SK-N-SH (cell line): ENCODE data around the gene TUBGCP6.

Experiments used
- CTCF ChIP-seq: fragments of 200-600 bp; sonication (generic); IDR thresholded peaks from 2 replicates; pipeline ENCODE4 v1.6.1; 2017; ENCODE audit warnings: antibody characterized with exemption, mild to moderate bottlenecking, moderate library complexity
- EP300 ChIP-seq, 2 experiments: IDR thresholded peaks; 2 replicates each; pipeline versions ENCODE4 v1.4.0 to v1.6.1; 2012; ENCODE audit warnings: borderline replicate concordance in 1 of 2, low read depth in 1 of 2, low read length in 1 of 2
- JUND ChIP-seq: IDR thresholded peaks from 2 replicates; pipeline ENCODE4 v1.4.0; 2012
- POLR2AphosphoS5 ChIP-seq: IDR thresholded peaks from 2 replicates; pipeline ENCODE4 v1.6.1; 2012; ENCODE audit warnings: low read depth, low read length
- RAD21 ChIP-seq: IDR thresholded peaks from 2 replicates; pipeline ENCODE4 v1.6.1; 2012; ENCODE audit warnings: mild to moderate bottlenecking, low read length
- TAF1 ChIP-seq: IDR thresholded peaks from 2 replicates; pipeline ENCODE4 v1.6.1; 2012; ENCODE audit warnings: low read depth, mild to moderate bottlenecking, low read length, moderate library complexity, borderline replicate concordance
- USF2 ChIP-seq: fragments of 150-350 bp; IDR thresholded peaks from 2 replicates; pipeline ENCODE4 v1.6.1; 2017; ENCODE audit warnings: antibody characterized with exemption, low read length, low read depth, borderline replicate concordance

- TF ChIP-seq JUND (no peak), EP300 (IDR thresholded peaks at IDR 0.05; ENCODE audit: borderline replicate concordance in 1 of 2, low read depth in 1 of 2, low read length in 1 of 2) (no peak), CTCF (no peak), USF2 (no peak), RAD21 (no peak), POLR2AphosphoS5 (no peak), TAF1 (no peak)
Observed at GRCh38 chr22:50218153-50218995, 26.4 kb downstream of the TUBGCP6 start.
